C4-2B (cell line): ENCODE data around the gene ZNF488.

Experiments
- CTCF ChIP-seq: fragments of 450-650 bp; conservative IDR thresholded peaks from 2 replicates; pipeline ENCODE4 v1.5.1; 2017; ENCODE audit warnings: mild to moderate bottlenecking
- ZFX ChIP-seq: fragments of 450-650 bp; IDR thresholded peaks from 2 replicates; pipeline ENCODE4 v1.6.1; 2017

DNA sequence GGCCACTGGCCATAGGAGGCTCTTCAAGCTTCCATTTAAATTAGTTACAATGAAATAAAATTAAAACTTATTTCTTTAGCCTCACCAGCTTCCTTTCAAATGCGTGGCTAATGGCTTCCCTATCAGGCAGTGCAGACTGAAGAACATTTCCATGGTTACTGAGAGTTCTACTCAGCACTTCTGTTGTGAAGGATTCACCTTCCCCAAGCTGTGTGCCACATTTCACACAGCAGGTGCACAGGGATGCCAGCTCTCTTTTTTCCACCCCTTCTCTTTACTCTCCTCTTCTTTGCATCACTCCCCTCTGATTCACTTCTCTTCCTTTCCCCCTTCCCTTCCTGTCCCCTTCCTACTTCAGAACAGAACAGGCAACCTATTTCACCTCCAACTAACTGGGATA is 61.0 kb downstream of the ZNF488 start:
- no peak for TF ChIP-seq ZFX
- no peak for TF ChIP-seq CTCF
